Activated CD8-positive, alpha-beta T cell treated with anti-CD3 and anti-CD28 coated beads for 36 hours (primary cell): ENCODE measurements around the gene AP2M1. TPM values are rescaled to one million over a fixed set of nuclear protein-coding genes. Genes with fewer than 3 reads are reported as not detected.
"Not testable (repeated sequence)": the region's sequence is repeated elsewhere in the genome, so short reads cannot be mapped to it uniquely, and the experiment has no call there.

Experiments used
- ATAC-seq: fragments of 200-7000 bp; cut with Tn5 transposase; one replicate; pipeline ENCODE4 v1.10.0; 2021; ENCODE audit warnings: mild to moderate bottlenecking, moderate library complexity
- CTCF ChIA-PET: fragments of 350-600 bp; sonication (Branson Sonifier 250); formaldehyde crosslinking; loops from one replicate; lab custom pipeline; 2021; ENCODE audit warnings: antibody characterized with exemption; lab: Charles Lee
- POLR2A ChIA-PET: fragments of 350-600 bp; sonication (Branson Sonifier 250); formaldehyde crosslinking; loops from one replicate; lab custom pipeline; 2021; ENCODE audit warnings: antibody characterized with exemption; lab: Charles Lee
- DNase-seq: peaks from one replicate; pipeline ENCODE4 v3.0.0-alpha.2; 2020
- H3K27ac Mint-ChIP-seq: one replicate; pipeline ENCODE4 v1.8.0; 2021; ENCODE audit warnings: mild to moderate bottlenecking, mixed read lengths
- H3K27me3 Mint-ChIP-seq: one replicate; pipeline ENCODE4 v1.8.0; 2021; ENCODE audit warnings: mixed read lengths
- H3K36me3 Mint-ChIP-seq: one replicate; pipeline ENCODE4 v1.8.0; 2021; ENCODE audit warnings: low read depth, mixed read lengths
- H3K4me1 Mint-ChIP-seq: one replicate; pipeline ENCODE4 v1.8.0; 2021; ENCODE audit warnings: low read depth, mixed read lengths
- H3K4me3 Mint-ChIP-seq: one replicate; pipeline ENCODE4 v1.8.0; 2021; ENCODE audit warnings: mild to moderate bottlenecking, moderate library complexity, mixed read lengths
- H3K9me3 Mint-ChIP-seq: one replicate; pipeline ENCODE4 v1.8.0; 2021; ENCODE audit warnings: mixed read lengths
- CTCF ChIP-seq: fragments of 200-600 bp; IDR thresholded peaks from one replicate; pipeline ENCODE4 v1.8.0; 2022; ENCODE audit warnings: antibody characterized with exemption, mild to moderate bottlenecking
- intact Hi-C: fragments of 100-400 bp; cut with micrococcal nuclease; formaldehyde crosslinking; loops from one replicate; pipeline ENCODE4 v1.10.0; 2022
- total RNA-seq, 2 experiments: library from RNA; stranded (reverse); gene quantifications; one replicate each; pipeline ENCODE4 v1.2.3, GENCODE V29; 2021

AP2M1 gene
- total RNA-seq, 2 experiments from 2014 or later, result 211 to 223 TPM

GRCh38 chr3:184160456-184160855 is 14.2 kb upstream of the AP2M1 start:
- no peak overlapping the region for H3K27ac Mint-ChIP-seq
- H3K4me3 Mint-ChIP-seq, result no peak overlapping the region
- ATAC-seq (peak; percentile 40), DNase-seq (peak; percentile 41)
- no peaks in the 10 kb centered on the region for H3K9me3 Mint-ChIP-seq
- intact Hi-C loops, result no loop called here
- no peaks in the 10 kb centered on the region for H3K27me3 Mint-ChIP-seq
- CTCF ChIA-PET, result interaction anchor here (1.1 to 1.4 kb wide), 2 partner anchors 12 to 26 kb away, joined by 3 read pairs; partner anchors contain the start of gene EIF2B5
- TF ChIP-seq CTCF, result no peak
- H3K4me1 Mint-ChIP-seq, result peaks cover 23% of the 10 kb centered on the region
- POLR2A ChIA-PET, result interaction anchor here (1.2 kb wide), 1 partner anchor 12 kb away, joined by 5 read pairs; no protein-coding TSS in a partner anchor
- H3K36me3 Mint-ChIP-seq, result peaks cover 4% of the 10 kb centered on the region

GRCh38 chr3:184162571-184163070 is 12.0 kb upstream of the AP2M1 start:
- intact Hi-C loops, H3K27me3 Mint-ChIP-seq, DNase-seq, H3K36me3 Mint-ChIP-seq, H3K27ac Mint-ChIP-seq, H3K9me3 Mint-ChIP-seq, H3K4me3 Mint-ChIP-seq, POLR2A ChIA-PET, ATAC-seq, CTCF ChIA-PET: not testable (repeated sequence)
- H3K4me1 Mint-ChIP-seq, result peaks cover 15% of the 10 kb centered on the region

- no peak for TF ChIP-seq CTCF
- ATAC-seq (no peak), DNase-seq (no peak)
- H3K4me1 Mint-ChIP-seq, result peaks cover 7% of the 10 kb centered on the region
- H3K4me3 Mint-ChIP-seq, result no peak overlapping the region
- ChIA-PET POLR2A (interaction anchor here (1.0 kb wide), 2 partner anchors 22 to 28 kb away, joined by 3 read pairs; no protein-coding TSS in a partner anchor), CTCF (interaction anchor here (0.6 kb wide), 1 partner anchor 122 kb away, joined by 3 read pairs; no protein-coding TSS in a partner anchor)
- H3K27ac Mint-ChIP-seq, result no peak overlapping the region
- intact Hi-C loops, result no loop called here
- no peaks in the 10 kb centered on the region for H3K36me3 Mint-ChIP-seq
- no peaks in the 10 kb centered on the region for H3K27me3 Mint-ChIP-seq
- H3K9me3 Mint-ChIP-seq, result no peaks in the 10 kb centered on the region
Observed at GRCh38 chr3:184164648-184165330, 9.9 kb upstream of the AP2M1 start.

GRCh38 chr3:184165543-184165942 is 9.1 kb upstream of the AP2M1 start:
- H3K27me3 Mint-ChIP-seq, result no peaks in the 10 kb centered on the region
- intact Hi-C loops, result no loop called here
- CTCF ChIA-PET, result no interaction called here
- no peaks in the 10 kb centered on the region for H3K36me3 Mint-ChIP-seq
- no peak overlapping the region for H3K27ac Mint-ChIP-seq
- no peak for TF ChIP-seq CTCF
- ATAC-seq (no peak), DNase-seq (no peak)
- no peak overlapping the region for H3K4me3 Mint-ChIP-seq
- no peaks in the 10 kb centered on the region for H3K9me3 Mint-ChIP-seq
- peaks cover 2% of the 10 kb centered on the region for H3K4me1 Mint-ChIP-seq
- POLR2A ChIA-PET, result interaction anchor here (1.3 kb wide), 1 partner anchor 19 kb away, joined by 4 read pairs; no protein-coding TSS in a partner anchor

- no peaks in the 10 kb centered on the region for H3K27me3 Mint-ChIP-seq
- ATAC-seq (no peak), DNase-seq (no peak)
- no peak for TF ChIP-seq CTCF
- ChIA-PET POLR2A (interaction anchor here (1.3 kb wide), 1 partner anchor 17 kb away, joined by 4 read pairs; no protein-coding TSS in a partner anchor), CTCF (no interaction called here)
- H3K4me3 Mint-ChIP-seq, result no peak overlapping the region
- no peak overlapping the region for H3K27ac Mint-ChIP-seq
- no peaks in the 10 kb centered on the region for H3K4me1 Mint-ChIP-seq
- no peaks in the 10 kb centered on the region for H3K9me3 Mint-ChIP-seq
- H3K36me3 Mint-ChIP-seq, result peaks cover 1% of the 10 kb centered on the region
- intact Hi-C loops, result no loop called here
Observed at GRCh38 chr3:184166671-184167070, 8.0 kb upstream of the AP2M1 start.
